AG09319 (cell line): ENCODE results near the gene TMTC2.
"Not testable (repeated sequence)": the region's sequence is repeated elsewhere in the genome, so short reads cannot be mapped to it uniquely, and the experiment has no call there.

Experiments
- DNase-seq: peaks from one replicate; pipeline ENCODE4 v3.0.0-alpha.2; 2010; ENCODE audit warnings: low read depth; ENCODE audit errors: extremely low read depth
- CTCF ChIP-seq: IDR thresholded peaks from 2 replicates; pipeline ENCODE4 v1.5.1; 2011; ENCODE audit warnings: low read depth, mild to moderate bottlenecking, inconsistent platforms, low read length, moderate library complexity

The TMTC2 gene

GRCh38 chr12:82842480-82842879 lies 155.8 kb downstream of the TMTC2 start:
- no peak for TF ChIP-seq CTCF
- DNase-seq, result no peak

GRCh38 chr12:82845076-82845475 lies 158.4 kb downstream of the TMTC2 start:
- DNase-seq, result not testable (repeated sequence)

GRCh38 chr12:82848845-82849244 lies 162.1 kb downstream of the TMTC2 start:
- no peak for TF ChIP-seq CTCF
- DNase-seq, result no peak

- TF ChIP-seq CTCF, result no peak
- DNase-seq, result no peak
Measured at GRCh38 chr12:82852529-82852928, 165.8 kb downstream of the TMTC2 start.

GRCh38 chr12:82855872-82856271 lies 169.2 kb downstream of the TMTC2 start:
- no peak for DNase-seq
- TF ChIP-seq CTCF, result no peak

- no peak for DNase-seq
- TF ChIP-seq CTCF, result no peak
Measured at GRCh38 chr12:82857276-82857675, 170.6 kb downstream of the TMTC2 start.

- no peak for TF ChIP-seq CTCF
- no peak for DNase-seq
Measured at GRCh38 chr12:82857911-82858533, 171.3 kb downstream of the TMTC2 start.

- TF ChIP-seq CTCF, result no peak
- DNase-seq, result no peak
Measured at GRCh38 chr12:82858534-82858917, 171.8 kb downstream of the TMTC2 start.
